Measurements from ENCODE around the gene SLC14A1. TPM values are rescaled to one million over a fixed set of nuclear protein-coding genes. Genes with fewer than 3 reads are reported as not detected.

Gene SLC14A1
- polyA plus RNA-seq, 1 donor (not counting 4 experiments of a cell fraction or from before 2014, with no cell fraction given), result not detected

- dilution Hi-C loops (cut with MboI; ENCODE audit: extremely low pct_ligation_motif_present, low sequenced_read_pairs), result no loop called here
- H4K20me1 ChIP-seq (ENCODE audit: control insufficient read depth, extremely low read depth, insufficient read depth, low read length), result no peaks in the 10 kb centered on the region
- peaks cover 8% of the 10 kb centered on the region for H3K9me3 ChIP-seq (ENCODE audit: control insufficient read depth, low read depth, low read length)
- no peak overlapping the region for H3K4me2 ChIP-seq (ENCODE audit: control insufficient read depth, extremely low read depth, insufficient read depth, low read depth, low read length)
- no peaks in the 10 kb centered on the region for H3K9me1 ChIP-seq (ENCODE audit: control insufficient read depth, extremely low read depth, insufficient read depth, low read length)
- no peak for DNase-seq (ENCODE audit: low read depth, low spot score)
- H3K4me1 ChIP-seq (ENCODE audit: control insufficient read depth, extremely low read depth, insufficient read depth, low read length), result no peaks in the 10 kb centered on the region
- H3K36me3 ChIP-seq (ENCODE audit: control insufficient read depth in 2 of 2, extremely low read depth in 1 of 2, insufficient read depth in 2 of 2, low read length in 2 of 2), result no peaks in the 10 kb centered on the region
- H3K79me2 ChIP-seq (ENCODE audit: control insufficient read depth, insufficient read depth, low read length), result no peaks in the 10 kb centered on the region
- no peak overlapping the region for H2AFZ ChIP-seq (ENCODE audit: control insufficient read depth, low read length)
- no peak overlapping the region for H3K27ac ChIP-seq (ENCODE audit: control insufficient read depth, insufficient read depth, low read length)
- TF ChIP-seq, protein P1, sequence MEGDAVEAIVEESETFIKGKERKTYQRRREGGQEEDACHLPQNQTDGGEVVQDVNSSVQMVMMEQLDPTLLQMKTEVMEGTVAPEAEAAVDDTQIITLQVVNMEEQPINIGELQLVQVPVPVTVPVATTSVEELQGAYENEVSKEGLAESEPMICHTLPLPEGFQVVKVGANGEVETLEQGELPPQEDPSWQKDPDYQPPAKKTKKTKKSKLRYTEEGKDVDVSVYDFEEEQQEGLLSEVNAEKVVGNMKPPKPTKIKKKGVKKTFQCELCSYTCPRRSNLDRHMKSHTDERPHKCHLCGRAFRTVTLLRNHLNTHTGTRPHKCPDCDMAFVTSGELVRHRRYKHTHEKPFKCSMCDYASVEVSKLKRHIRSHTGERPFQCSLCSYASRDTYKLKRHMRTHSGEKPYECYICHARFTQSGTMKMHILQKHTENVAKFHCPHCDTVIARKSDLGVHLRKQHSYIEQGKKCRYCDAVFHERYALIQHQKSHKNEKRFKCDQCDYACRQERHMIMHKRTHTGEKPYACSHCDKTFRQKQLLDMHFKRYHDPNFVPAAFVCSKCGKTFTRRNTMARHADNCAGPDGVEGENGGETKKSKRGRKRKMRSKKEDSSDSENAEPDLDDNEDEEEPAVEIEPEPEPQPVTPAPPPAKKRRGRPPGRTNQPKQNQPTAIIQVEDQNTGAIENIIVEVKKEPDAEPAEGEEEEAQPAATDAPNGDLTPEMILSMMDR (optimal IDR thresholded peaks at IDR 0.05 in 1 of 3, IDR thresholded peaks at IDR 0.05 in 1 of 3, conservative IDR thresholded peaks at IDR 0.05 in 1 of 3; ENCODE audit: extremely low read depth in 1 of 3, insufficient read depth in 2 of 3, low read length in 3 of 3), result no peak
- TF ChIP-seq EZH2 (IDR thresholded peaks at IDR 0.05; ENCODE audit: low read length), result no peak
- no peak for FAIRE-seq
- H3K4me3 ChIP-seq (ENCODE audit: control insufficient read depth in 2 of 3, extremely low read depth in 1 of 3, insufficient read depth in 2 of 3, low read depth in 1 of 3, low read length in 3 of 3), result no peak overlapping the region
- no peak overlapping the region for H3K9ac ChIP-seq (ENCODE audit: control insufficient read depth, extremely low read depth, insufficient read depth, low read length)
- no peaks in the 10 kb centered on the region for H3K27me3 ChIP-seq (ENCODE audit: control insufficient read depth, extremely low read depth, insufficient read depth, low read length)
These were observed 11.9 kb upstream of the SLC14A1 start for GRCh38 chr18:45712061-45712460.

GRCh38 chr18:45713239-45713638, 10.7 kb upstream of the SLC14A1 start:
- H2AFZ ChIP-seq (ENCODE audit: control insufficient read depth, low read length), result no peak overlapping the region
- no peak overlapping the region for H3K4me2 ChIP-seq (ENCODE audit: control insufficient read depth, extremely low read depth, insufficient read depth, low read depth, low read length)
- peaks cover 8% of the 10 kb centered on the region for H3K9me3 ChIP-seq (ENCODE audit: control insufficient read depth, low read depth, low read length)
- H3K36me3 ChIP-seq (ENCODE audit: control insufficient read depth in 2 of 2, extremely low read depth in 1 of 2, insufficient read depth in 2 of 2, low read length in 2 of 2), result no peaks in the 10 kb centered on the region
- H3K27ac ChIP-seq (ENCODE audit: control insufficient read depth, insufficient read depth, low read length), result no peak overlapping the region
- H3K79me2 ChIP-seq (ENCODE audit: control insufficient read depth, insufficient read depth, low read length), result no peaks in the 10 kb centered on the region
- H3K9me1 ChIP-seq (ENCODE audit: control insufficient read depth, extremely low read depth, insufficient read depth, low read length), result no peaks in the 10 kb centered on the region
- dilution Hi-C loops (cut with MboI; ENCODE audit: extremely low pct_ligation_motif_present, low sequenced_read_pairs), result no loop called here
- no peaks in the 10 kb centered on the region for H3K4me1 ChIP-seq (ENCODE audit: control insufficient read depth, extremely low read depth, insufficient read depth, low read length)
- TF ChIP-seq EZH2 (IDR thresholded peaks at IDR 0.05; ENCODE audit: low read length), result no peak
- TF ChIP-seq, protein P1 (optimal IDR thresholded peaks at IDR 0.05 in 1 of 3, IDR thresholded peaks at IDR 0.05 in 1 of 3, conservative IDR thresholded peaks at IDR 0.05 in 1 of 3; ENCODE audit: extremely low read depth in 1 of 3, insufficient read depth in 2 of 3, low read length in 3 of 3), result no peak
- H3K4me3 ChIP-seq (ENCODE audit: control insufficient read depth in 2 of 3, extremely low read depth in 1 of 3, insufficient read depth in 2 of 3, low read depth in 1 of 3, low read length in 3 of 3), result no peak overlapping the region
- no peak overlapping the region for H3K9ac ChIP-seq (ENCODE audit: control insufficient read depth, extremely low read depth, insufficient read depth, low read length)
- no peaks in the 10 kb centered on the region for H3K27me3 ChIP-seq (ENCODE audit: control insufficient read depth, extremely low read depth, insufficient read depth, low read length)
- FAIRE-seq, result no peak
- no peaks in the 10 kb centered on the region for H4K20me1 ChIP-seq (ENCODE audit: control insufficient read depth, extremely low read depth, insufficient read depth, low read length)
- DNase-seq (ENCODE audit: low read depth, low spot score), result no peak
